ENCODE results near the gene KLF13.

KLF13 gene

DNA sequence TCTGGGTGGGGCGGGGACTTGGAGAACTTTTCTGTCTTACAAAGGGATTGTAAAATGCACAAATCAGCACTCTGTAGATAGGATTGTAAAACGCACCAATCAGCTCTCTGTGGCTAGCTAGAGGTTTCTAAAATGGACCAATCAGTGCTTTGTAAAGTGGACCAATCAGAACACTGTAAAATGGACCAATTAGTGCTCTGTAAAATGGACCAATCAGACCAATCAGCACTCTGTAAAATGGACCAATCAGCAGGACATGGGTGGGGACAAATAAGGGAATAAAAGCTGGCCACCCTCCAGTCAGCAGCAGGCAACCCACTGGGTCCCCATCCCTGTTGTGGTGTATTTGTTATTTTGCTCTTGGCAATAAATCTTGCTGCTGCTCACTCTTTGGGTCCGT is 77.7 kb downstream of the KLF13 start:
- no peak for DNase-seq

DNA sequence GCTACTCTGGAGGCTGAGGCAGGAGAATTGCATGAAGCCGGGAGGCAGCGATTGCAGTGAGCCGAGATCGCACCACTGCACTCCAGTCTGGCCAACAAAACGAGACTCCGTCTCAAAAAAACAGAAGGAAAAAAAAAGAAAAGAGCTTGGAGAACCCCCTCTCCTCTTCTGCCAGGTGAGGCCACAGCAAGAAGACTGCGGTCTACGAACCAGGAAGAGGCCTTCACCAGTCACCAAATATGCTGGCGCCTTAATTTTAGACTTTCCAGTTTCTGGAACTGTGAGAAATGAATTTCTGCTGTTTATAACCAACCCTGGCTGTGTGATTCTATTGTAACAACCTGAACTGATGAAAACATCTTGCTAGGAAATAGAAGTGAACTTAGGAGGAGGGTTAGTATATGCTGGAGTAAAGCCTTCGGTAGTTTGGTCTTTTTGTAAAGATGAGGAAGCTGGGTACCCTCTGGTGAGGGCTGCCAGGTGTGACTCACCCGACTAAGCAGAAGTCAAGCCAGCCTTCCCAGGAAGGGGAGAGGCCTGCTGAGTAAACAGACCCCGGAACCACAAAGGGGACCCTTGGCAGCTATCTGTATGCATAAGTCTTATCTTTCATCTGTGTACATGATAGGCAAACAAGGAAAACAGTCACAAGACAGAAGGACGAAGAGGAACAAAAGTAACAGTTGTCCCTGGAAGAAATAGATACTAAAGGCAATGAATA is 78.7 kb downstream of the KLF13 start:
- DNase-seq: no peak

DNA sequence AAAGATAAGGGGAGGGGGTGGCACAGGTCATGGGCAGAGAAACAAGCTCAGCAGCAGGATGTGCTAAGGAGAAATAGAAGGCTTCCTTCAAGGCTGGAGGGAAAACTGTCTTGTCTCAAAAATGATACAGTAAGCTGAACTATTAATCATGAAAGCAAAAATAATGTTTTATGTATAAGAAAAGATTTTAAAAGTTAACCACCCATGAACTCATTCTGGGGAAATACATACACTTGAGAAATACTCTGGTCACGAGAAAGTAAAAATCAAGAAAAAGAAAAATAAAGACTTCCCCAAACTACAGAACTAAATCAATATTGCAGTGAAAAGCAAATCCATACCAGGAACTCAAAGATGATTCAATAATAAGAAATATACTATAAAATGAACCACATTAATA is 80.7 kb downstream of the KLF13 start:
- no peak for DNase-seq

DNA sequence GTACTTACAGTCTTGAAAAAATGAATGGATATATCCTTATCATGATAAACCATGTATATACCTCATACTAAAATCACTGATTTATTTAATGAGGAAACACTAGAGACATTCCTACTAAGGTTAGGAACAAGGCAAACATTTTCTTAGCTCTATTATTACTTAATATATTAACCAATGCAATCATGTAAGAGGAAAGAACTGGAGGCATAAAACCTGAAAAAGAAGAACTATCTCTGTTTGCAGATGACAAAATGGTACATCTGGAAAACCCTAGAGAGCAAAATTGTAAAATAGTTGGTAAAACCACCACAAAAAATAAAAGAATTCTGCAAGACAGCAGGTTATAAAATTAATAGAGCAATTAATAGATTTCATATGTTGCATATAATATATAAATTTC is 81.2 kb downstream of the KLF13 start:
- no peak for DNase-seq

DNA sequence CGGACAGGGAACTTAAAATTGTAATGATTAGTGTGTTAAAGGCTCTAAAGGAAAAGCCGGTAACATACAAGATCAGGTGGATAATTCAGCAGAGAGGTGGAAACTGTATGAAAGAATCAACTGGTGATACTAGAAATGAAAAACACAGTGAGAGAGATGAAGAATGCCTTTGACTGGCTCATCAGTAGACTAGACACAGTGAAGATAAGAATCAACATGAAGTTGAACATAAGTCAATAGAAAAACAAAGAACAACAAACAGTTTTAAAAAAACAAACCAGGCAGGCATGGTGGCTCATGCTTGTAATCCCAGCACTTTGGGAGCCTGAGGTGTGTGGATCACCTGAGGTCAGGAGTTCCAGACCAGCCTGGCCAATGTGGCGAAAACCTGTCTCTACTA is 82.1 kb downstream of the KLF13 start:
- no peak for DNase-seq

DNA sequence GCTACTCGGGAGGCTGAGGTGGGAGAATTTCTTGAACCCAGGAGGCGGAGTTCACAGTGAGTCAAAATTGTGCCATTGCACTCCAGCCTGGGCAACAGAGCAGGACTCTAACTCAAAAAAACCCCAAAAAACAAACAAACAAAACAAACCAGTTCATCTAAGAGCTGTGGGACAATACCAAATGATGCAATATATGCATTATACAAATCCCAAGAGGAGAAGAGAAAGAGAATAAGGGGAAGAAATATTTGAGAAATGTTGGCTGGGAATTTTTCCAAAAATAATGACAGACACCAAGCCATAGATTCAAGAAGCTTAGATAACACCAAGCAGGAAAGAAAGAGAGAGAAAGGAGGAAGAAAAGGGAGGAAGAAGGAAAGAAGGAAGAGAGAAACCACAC is 82.5 kb downstream of the KLF13 start:
- no peak for DNase-seq

DNA sequence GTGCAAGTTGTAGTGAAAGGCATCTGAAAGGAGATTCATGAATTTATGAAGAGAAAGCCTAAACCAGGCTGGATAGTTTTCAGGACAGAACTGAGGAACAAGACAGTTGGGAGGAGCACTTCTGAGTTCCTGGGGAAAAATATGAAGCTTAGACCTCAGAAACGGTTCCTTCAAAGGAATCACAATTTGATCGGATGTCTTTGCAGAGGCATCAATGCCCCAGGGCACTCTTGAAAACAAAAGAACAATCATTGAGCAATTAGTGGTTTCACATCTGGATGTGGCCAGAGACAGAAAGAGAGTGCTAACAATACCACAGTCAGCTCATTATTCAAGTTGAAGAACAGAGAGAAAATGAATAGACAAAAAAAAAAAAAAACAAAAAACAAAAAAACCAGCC is 86.2 kb downstream of the KLF13 start:
- no peak for DNase-seq

DNA sequence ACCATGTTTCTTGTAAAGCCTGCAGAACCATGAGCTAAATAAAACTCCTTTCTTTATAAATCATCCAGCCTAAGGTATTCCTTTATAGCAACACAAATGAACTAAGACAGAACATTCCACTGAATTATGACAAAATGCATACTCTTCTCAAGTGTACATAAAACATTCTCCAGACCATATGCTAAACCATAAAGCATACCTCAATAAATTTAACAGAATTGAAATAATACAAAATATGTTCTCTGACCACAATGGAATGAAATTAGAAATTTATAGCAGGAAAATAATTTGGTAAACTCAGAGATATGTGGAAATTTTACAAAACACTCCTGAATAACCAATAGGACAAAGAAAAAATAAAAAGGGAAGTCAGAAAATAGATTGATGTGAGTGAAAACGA is 88.6 kb downstream of the KLF13 start:
- DNase-seq: no peak

DNA sequence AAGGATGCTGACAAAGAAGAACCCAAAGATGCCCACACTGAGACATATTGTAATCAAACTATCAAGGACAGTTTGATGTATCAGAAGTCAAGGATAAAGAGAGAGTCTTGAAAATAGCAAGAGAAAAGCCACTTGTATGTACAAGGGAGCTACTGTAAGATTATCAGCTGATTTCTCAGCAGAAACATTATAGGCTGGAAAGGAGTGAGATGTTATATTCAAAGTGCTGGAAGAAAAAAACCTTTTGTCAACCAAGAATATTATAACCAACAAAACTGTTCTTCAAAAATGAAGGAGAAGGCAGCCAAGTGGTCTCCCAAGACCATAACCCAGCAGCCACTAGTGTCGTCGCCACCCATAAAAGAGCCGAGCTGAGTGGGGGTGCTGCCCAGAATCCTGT is 93.2 kb downstream of the KLF13 start:
- DNase-seq: no peak

DNA sequence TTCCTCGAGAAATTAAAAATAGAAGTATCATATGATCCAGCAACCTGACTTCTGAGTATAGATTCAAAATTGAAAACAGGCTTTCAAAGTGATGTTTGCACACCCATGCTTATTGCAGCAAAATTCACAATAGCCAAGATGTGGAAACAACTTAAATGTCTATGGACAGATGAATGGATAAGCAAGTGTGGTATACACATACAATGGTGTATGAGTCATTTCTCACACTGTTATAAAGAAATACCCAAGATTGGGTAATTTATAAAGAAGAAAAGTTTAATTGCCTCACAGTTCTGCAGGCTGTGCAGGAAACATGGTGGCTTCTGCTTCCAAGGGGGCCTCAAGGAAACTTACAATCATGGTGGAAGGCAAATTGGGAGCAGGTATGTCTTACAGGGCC is 100.8 kb downstream of the KLF13 start:
- DNase-seq: no peak

Measured in effector CD4-positive, alpha-beta T cell (primary cell).